ENCODE measurements around the gene TENT4A.

TENT4A gene

GRCh38 chr5:6718718-6719117 is 5.5 kb downstream of the TENT4A start:
- Histone ChIP-seq H3K27me3 (ENCODE audit: control insufficient read depth in 1 of 2, insufficient read depth in 2 of 2, low read length in 2 of 2) (no peaks in the 10 kb centered on the region), H3K27ac (ENCODE audit: low read depth, low read length) (no peak overlapping the region), H3K9me3 (ENCODE audit: low read length) (no peaks in the 10 kb centered on the region), H3K4me1 (ENCODE audit: insufficient read depth, low read length) (peaks cover 71% of the 10 kb centered on the region), H3K4me3 (ENCODE audit: low read depth in 1 of 2, low read length in 2 of 2) (no peak overlapping the region), H3K36me3 (ENCODE audit: insufficient read depth, low read length) (no peaks in the 10 kb centered on the region), H3K9ac (ENCODE audit: low read length) (no peak overlapping the region)

DNA sequence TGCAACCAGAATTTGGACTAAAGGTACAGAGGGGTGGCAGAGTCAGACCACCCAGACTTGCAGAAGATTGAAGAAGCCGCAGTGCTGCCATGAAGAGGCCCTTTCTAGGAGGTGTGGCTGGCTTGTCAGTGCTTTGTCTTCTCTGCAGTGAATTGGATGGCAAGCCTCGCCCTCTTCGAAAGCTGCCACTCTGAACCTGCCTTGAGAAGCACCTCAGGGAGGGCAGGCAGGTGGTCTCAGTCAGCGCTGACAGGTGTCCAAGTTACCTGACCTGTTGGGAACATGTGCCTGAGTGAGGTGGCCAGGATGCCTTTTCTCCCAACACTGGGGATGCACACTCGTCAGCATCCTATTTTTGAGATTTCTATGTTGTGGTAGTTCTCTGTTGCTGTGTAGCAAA is 6.2 kb downstream of the TENT4A start:
- H3K4me1 ChIP-seq (ENCODE audit: insufficient read depth, low read length): peaks cover 76% of the 10 kb centered on the region
- H3K27ac ChIP-seq (ENCODE audit: low read depth, low read length): no peak overlapping the region

GRCh38 chr5:6719896-6720560 is 6.8 kb downstream of the TENT4A start:
- H3K9me3 ChIP-seq (ENCODE audit: low read length): no peaks in the 10 kb centered on the region

More for the DNA sequence above, 6.2 kb downstream of the TENT4A start:
- Histone ChIP-seq H3K27me3 (ENCODE audit: control insufficient read depth in 1 of 2, insufficient read depth in 2 of 2, low read length in 2 of 2) (no peaks in the 10 kb centered on the region), H3K9me3 (ENCODE audit: low read length) (no peaks in the 10 kb centered on the region), H3K4me3 (ENCODE audit: low read depth in 1 of 2, low read length in 2 of 2) (no peak overlapping the region), H3K36me3 (ENCODE audit: insufficient read depth, low read length) (no peaks in the 10 kb centered on the region), H3K9ac (ENCODE audit: low read length) (no peak overlapping the region)

DNA sequence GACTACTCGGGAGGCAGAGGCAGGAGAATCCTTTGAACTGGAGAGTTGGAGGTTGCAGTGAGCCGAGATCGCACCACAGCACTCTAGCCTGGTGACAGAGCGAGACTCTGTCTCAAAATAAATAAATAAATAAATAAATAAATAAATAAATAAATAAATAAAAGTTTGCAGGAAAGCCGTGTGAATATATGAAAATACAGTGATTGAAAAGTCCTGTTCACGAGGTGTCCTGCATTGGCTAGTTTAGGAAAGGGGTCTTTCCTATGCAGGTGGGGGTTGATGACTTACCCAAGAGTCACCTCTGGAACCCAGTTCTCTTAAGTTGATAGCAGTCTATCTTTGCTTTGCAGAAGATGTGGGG is 7.3 kb downstream of the TENT4A start:
- Histone ChIP-seq H3K4me3 (ENCODE audit: low read depth in 1 of 2, low read length in 2 of 2) (no peak overlapping the region), H3K9me3 (ENCODE audit: low read length) (no peaks in the 10 kb centered on the region), H3K9ac (ENCODE audit: low read length) (no peak overlapping the region), H3K36me3 (ENCODE audit: insufficient read depth, low read length) (no peaks in the 10 kb centered on the region), H3K4me1 (ENCODE audit: insufficient read depth, low read length) (peaks cover 73% of the 10 kb centered on the region), H3K27me3 (ENCODE audit: control insufficient read depth in 1 of 2, insufficient read depth in 2 of 2, low read length in 2 of 2) (no peaks in the 10 kb centered on the region), H3K27ac (ENCODE audit: low read depth, low read length) (no peak overlapping the region)

More at GRCh38 chr5:6719896-6720560, 6.8 kb downstream of the TENT4A start:
- Histone ChIP-seq H3K27me3 (ENCODE audit: control insufficient read depth in 1 of 2, insufficient read depth in 2 of 2, low read length in 2 of 2) (no peaks in the 10 kb centered on the region), H3K27ac (ENCODE audit: low read depth, low read length) (no peak overlapping the region), H3K4me1 (ENCODE audit: insufficient read depth, low read length) (peaks cover 74% of the 10 kb centered on the region), H3K36me3 (ENCODE audit: insufficient read depth, low read length) (no peaks in the 10 kb centered on the region), H3K4me3 (ENCODE audit: low read depth in 1 of 2, low read length in 2 of 2) (no peak overlapping the region), H3K9ac (ENCODE audit: low read length) (no peak overlapping the region)

DNA sequence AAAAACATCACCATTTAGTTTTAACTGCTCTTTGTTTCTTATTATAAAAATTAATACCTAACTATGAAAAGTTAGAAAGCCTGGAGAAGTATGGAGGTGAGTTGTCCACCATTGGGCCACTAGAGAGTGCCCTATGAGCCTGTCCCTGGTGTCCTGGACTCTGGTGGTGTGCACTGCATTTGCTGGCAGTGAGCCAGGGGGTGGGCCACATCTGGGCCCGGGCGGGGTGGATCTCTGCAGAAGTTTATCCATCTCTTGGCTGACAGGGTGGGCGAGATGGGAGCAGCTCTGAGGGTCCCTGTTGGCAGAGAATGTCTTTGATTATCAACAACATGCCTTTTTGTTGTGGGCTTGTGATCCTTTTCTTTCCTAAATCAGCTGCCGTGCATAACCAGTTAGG is 8.2 kb downstream of the TENT4A start:
- no peak overlapping the region for H3K27ac ChIP-seq (ENCODE audit: low read depth, low read length)
- no peaks in the 10 kb centered on the region for H3K36me3 ChIP-seq (ENCODE audit: insufficient read depth, low read length)
- H3K4me1 ChIP-seq (ENCODE audit: insufficient read depth, low read length): peaks cover 71% of the 10 kb centered on the region
- H3K4me3 ChIP-seq (ENCODE audit: low read depth in 1 of 2, low read length in 2 of 2): peak overlapping the region in 1 of 2 donors; percentile 33
- H3K9me3 ChIP-seq (ENCODE audit: low read length): no peaks in the 10 kb centered on the region
- no peaks in the 10 kb centered on the region for H3K27me3 ChIP-seq (ENCODE audit: control insufficient read depth in 1 of 2, insufficient read depth in 2 of 2, low read length in 2 of 2)
- H3K9ac ChIP-seq (ENCODE audit: low read length): no peak overlapping the region

GRCh38 chr5:6722015-6722414 is 8.8 kb downstream of the TENT4A start:
- no peaks in the 10 kb centered on the region for H3K9me3 ChIP-seq (ENCODE audit: low read length)
- H3K27ac ChIP-seq (ENCODE audit: low read depth, low read length): no peak overlapping the region
- no peaks in the 10 kb centered on the region for H3K36me3 ChIP-seq (ENCODE audit: insufficient read depth, low read length)
- peak overlapping the region in 1 of 2 donors; percentile 33 for H3K4me3 ChIP-seq (ENCODE audit: low read depth in 1 of 2, low read length in 2 of 2)
- H3K4me1 ChIP-seq (ENCODE audit: insufficient read depth, low read length): peaks cover 71% of the 10 kb centered on the region
- H3K9ac ChIP-seq (ENCODE audit: low read length): no peak overlapping the region
- H3K27me3 ChIP-seq (ENCODE audit: control insufficient read depth in 1 of 2, insufficient read depth in 2 of 2, low read length in 2 of 2): no peaks in the 10 kb centered on the region

DNA sequence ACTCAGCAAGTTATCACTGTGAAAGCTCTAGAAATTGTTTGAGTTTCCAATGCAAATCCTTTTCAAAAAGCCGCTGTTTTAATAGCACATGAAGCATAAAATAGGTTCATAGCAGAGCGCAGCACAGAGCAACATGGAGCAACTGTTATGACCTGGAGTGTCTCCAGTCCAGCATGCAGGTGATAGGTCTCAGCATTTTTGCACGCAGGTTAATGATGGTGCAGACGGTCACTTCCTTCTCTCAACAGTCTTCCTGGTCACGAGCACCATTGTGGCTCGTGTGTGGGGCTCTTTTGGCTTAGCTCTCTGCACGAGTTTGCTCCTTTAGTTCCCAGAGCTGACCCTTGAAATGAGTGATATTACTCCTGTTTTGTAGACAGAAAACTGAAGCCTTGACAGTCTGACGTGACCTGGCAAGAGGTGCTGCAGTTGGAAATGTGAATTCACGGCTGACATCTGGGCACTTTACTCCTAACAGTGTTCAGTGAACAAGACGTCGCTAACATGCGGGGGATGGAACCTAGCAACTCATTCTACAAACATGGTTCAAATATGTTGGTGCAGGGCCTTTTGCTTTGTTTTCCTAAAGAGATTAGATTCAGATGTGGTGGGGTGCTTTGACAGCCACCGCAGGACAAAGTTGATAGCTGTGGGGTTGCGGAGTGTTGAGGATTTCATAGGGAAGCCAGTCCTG is 10.0 kb downstream of the TENT4A start:
- no peaks in the 10 kb centered on the region for H3K9me3 ChIP-seq (ENCODE audit: low read length)
- no peak overlapping the region for H3K4me3 ChIP-seq (ENCODE audit: low read depth in 1 of 2, low read length in 2 of 2)
- no peaks in the 10 kb centered on the region for H3K27me3 ChIP-seq (ENCODE audit: control insufficient read depth in 1 of 2, insufficient read depth in 2 of 2, low read length in 2 of 2)
- H3K9ac ChIP-seq (ENCODE audit: low read length): no peak overlapping the region
- no peaks in the 10 kb centered on the region for H3K36me3 ChIP-seq (ENCODE audit: insufficient read depth, low read length)
- H3K27ac ChIP-seq (ENCODE audit: low read depth, low read length): no peak overlapping the region
- H3K4me1 ChIP-seq (ENCODE audit: insufficient read depth, low read length): peaks cover 65% of the 10 kb centered on the region

GRCh38 chr5:6723816-6724300 is 10.6 kb downstream of the TENT4A start:
- Histone ChIP-seq H3K9ac (ENCODE audit: low read length) (no peak overlapping the region), H3K27ac (ENCODE audit: low read depth, low read length) (no peak overlapping the region), H3K27me3 (ENCODE audit: control insufficient read depth in 1 of 2, insufficient read depth in 2 of 2, low read length in 2 of 2) (no peaks in the 10 kb centered on the region), H3K4me1 (ENCODE audit: insufficient read depth, low read length) (peaks cover 59% of the 10 kb centered on the region), H3K4me3 (ENCODE audit: low read depth in 1 of 2, low read length in 2 of 2) (no peak overlapping the region), H3K36me3 (ENCODE audit: insufficient read depth, low read length) (no peaks in the 10 kb centered on the region), H3K9me3 (ENCODE audit: low read length) (no peaks in the 10 kb centered on the region)

- H3K9me3 ChIP-seq (ENCODE audit: low read length): no peaks in the 10 kb centered on the region
- H3K4me1 ChIP-seq (ENCODE audit: insufficient read depth, low read length): peaks cover 59% of the 10 kb centered on the region
- H3K27me3 ChIP-seq (ENCODE audit: control insufficient read depth in 1 of 2, insufficient read depth in 2 of 2, low read length in 2 of 2): no peaks in the 10 kb centered on the region
- H3K36me3 ChIP-seq (ENCODE audit: insufficient read depth, low read length): no peaks in the 10 kb centered on the region
- H3K4me3 ChIP-seq (ENCODE audit: low read depth in 1 of 2, low read length in 2 of 2): no peak overlapping the region
- H3K27ac ChIP-seq (ENCODE audit: low read depth, low read length): no peak overlapping the region
- H3K9ac ChIP-seq (ENCODE audit: low read length): no peak overlapping the region
Measured at GRCh38 chr5:6724321-6724929, 11.2 kb downstream of the TENT4A start.

- H3K27ac ChIP-seq (ENCODE audit: low read depth, low read length): no peak overlapping the region
- H3K9me3 ChIP-seq (ENCODE audit: low read length): no peaks in the 10 kb centered on the region
- no peaks in the 10 kb centered on the region for H3K36me3 ChIP-seq (ENCODE audit: insufficient read depth, low read length)
- no peak overlapping the region for H3K4me3 ChIP-seq (ENCODE audit: low read depth in 1 of 2, low read length in 2 of 2)
- no peak overlapping the region for H3K9ac ChIP-seq (ENCODE audit: low read length)
- H3K27me3 ChIP-seq (ENCODE audit: control insufficient read depth in 1 of 2, insufficient read depth in 2 of 2, low read length in 2 of 2): no peaks in the 10 kb centered on the region
- peaks cover 65% of the 10 kb centered on the region for H3K4me1 ChIP-seq (ENCODE audit: insufficient read depth, low read length)
Measured at GRCh38 chr5:6725421-6725820, 12.2 kb downstream of the TENT4A start.

GRCh38 chr5:6726006-6726405 is 12.8 kb downstream of the TENT4A start:
- H3K9me3 ChIP-seq (ENCODE audit: low read length): no peaks in the 10 kb centered on the region
- no peaks in the 10 kb centered on the region for H3K36me3 ChIP-seq (ENCODE audit: insufficient read depth, low read length)
- no peaks in the 10 kb centered on the region for H3K27me3 ChIP-seq (ENCODE audit: control insufficient read depth in 1 of 2, insufficient read depth in 2 of 2, low read length in 2 of 2)
- H3K4me3 ChIP-seq (ENCODE audit: low read depth in 1 of 2, low read length in 2 of 2): no peak overlapping the region
- peaks cover 62% of the 10 kb centered on the region for H3K4me1 ChIP-seq (ENCODE audit: insufficient read depth, low read length)
- no peak overlapping the region for H3K9ac ChIP-seq (ENCODE audit: low read length)
- H3K27ac ChIP-seq (ENCODE audit: low read depth, low read length): no peak overlapping the region
